OCI-LY7 (cell line): ENCODE measurements around the gene COG2. TPM values are rescaled to one million over a fixed set of nuclear protein-coding genes. Genes with fewer than 3 reads are reported as not detected.

Experiments
- BruUV-seq: library from RNA; stranded (reverse); fragments of 400-500 nt; replicated peaks from 2 replicates; lab custom pipeline; 2021; lab: Mats Ljungman, UMichigan
- CTCF ChIA-PET: fragments of 300-600 bp; sonication (Branson Sonifier 250); formaldehyde crosslinking; loops from one replicate; lab custom pipeline; 2022; ENCODE audit warnings: antibody characterized with exemption; ENCODE audit not compliant: unreplicated experiment; lab: Charles Lee
- POLR2A ChIA-PET: fragments of 300-600 bp; sonication (Branson Sonifier 250); formaldehyde crosslinking; loops from one replicate; lab custom pipeline; 2022; ENCODE audit warnings: antibody characterized with exemption; lab: Charles Lee
- DNase-seq: peaks from one replicate; pipeline ENCODE4 v3.0.0-alpha.2; 2015; ENCODE audit warnings: low spot score
- H2AFZ ChIP-seq: fragments of 200-600 bp; sonication (generic), shearing (Covaris generic); 2 replicates; pipeline ENCODE4 v1.6.1; 2014; ENCODE audit warnings: mild to moderate bottlenecking, antibody characterized with exemption, low read length, moderate library complexity
- H3K27ac ChIP-seq: fragments of 200-600 bp; sonication (generic); 2 replicates; pipeline ENCODE4 v1.5.1; 2014; ENCODE audit warnings: mixed run types, low read depth, mild to moderate bottlenecking, moderate library complexity, low read length, inconsistent platforms; ENCODE audit not compliant: poor library complexity, severe bottlenecking
- H3K36me3 ChIP-seq: fragments of 200-600 bp; sonication (generic); 2 replicates; pipeline ENCODE4 v1.6.1; 2014; ENCODE audit warnings: mild to moderate bottlenecking, antibody characterized with exemption, low read length, moderate library complexity, mixed read lengths; ENCODE audit not compliant: insufficient read depth
- H3K4me1 ChIP-seq: fragments of 200-600 bp; sonication (generic); 2 replicates; pipeline ENCODE4 v1.5.1; 2014; ENCODE audit warnings: mild to moderate bottlenecking, low read length; ENCODE audit not compliant: insufficient read depth, poor library complexity, severe bottlenecking
- H3K4me2 ChIP-seq: fragments of 200-600 bp; sonication (generic); 2 replicates; pipeline ENCODE4 v1.6.1; 2014; ENCODE audit warnings: mild to moderate bottlenecking, low read length
- H3K4me3 ChIP-seq: fragments of 200-600 bp; sonication (generic); 2 replicates; pipeline ENCODE4 v1.5.1; 2014; ENCODE audit warnings: mild to moderate bottlenecking, low read depth, low read length; ENCODE audit not compliant: poor library complexity, severe bottlenecking
- H3K79me2 ChIP-seq: fragments of 200-600 bp; sonication (generic); 2 replicates; pipeline ENCODE4 v1.6.1; 2016; ENCODE audit warnings: low read depth, mild to moderate bottlenecking, low read length, moderate library complexity, mixed read lengths; ENCODE audit not compliant: insufficient read depth
- H3K9me2 ChIP-seq: fragments of 200-600 bp; sonication (generic); 2 replicates; pipeline ENCODE4 v1.6.1; 2016; ENCODE audit warnings: mild to moderate bottlenecking, low read length, mixed read lengths; ENCODE audit not compliant: insufficient read depth
- H3K9me3 ChIP-seq: fragments of 200-600 bp; sonication (generic); 2 replicates; pipeline ENCODE4 v1.6.1; 2014; ENCODE audit warnings: mild to moderate bottlenecking, mixed run types, low read length, mixed read lengths
- H4K20me1 ChIP-seq: fragments of 200-600 bp; sonication (generic); 2 replicates; pipeline ENCODE4 v1.6.1; 2014; ENCODE audit warnings: mild to moderate bottlenecking, antibody characterized with exemption, low read length, moderate library complexity, mixed read lengths; ENCODE audit not compliant: insufficient read depth
- EZH2phosphoT487 ChIP-seq: fragments of 200-600 bp; sonication (generic); IDR thresholded peaks from 2 replicates; pipeline ENCODE4 v1.6.1; 2018; ENCODE audit warnings: low read depth, borderline replicate concordance, mild to moderate bottlenecking, mixed run types, antibody characterized with exemption, low read length, moderate library complexity, mixed read lengths
- intact Hi-C: fragments of 100-400 bp; cut with micrococcal nuclease; formaldehyde crosslinking; loops from one replicate; pipeline ENCODE4 v1.10.0; 2022; ENCODE audit not compliant: unreplicated experiment
- total RNA-seq, 2 experiments: library from RNA; depleted of rRNA in 1 of 2; stranded (reverse); fragments of >200 nt in 1 of 2; shearing (Covaris generic) in 1 of 2; gene quantifications; 2 replicates each; pipeline ENCODE4 v1.2.3, GENCODE V29; 2014 to 2022
- TF ChIP-seq, protein P1 (sequence below): fragments of 200-600 bp; sonication (generic); conservative IDR thresholded peaks from 2 replicates; pipeline ENCODE4 v1.5.1; 2014; ENCODE audit warnings: mild to moderate bottlenecking, antibody characterized with exemption, low read length, moderate library complexity, mixed read lengths

The COG2 gene
- total RNA-seq, 2 experiments from 2014 or later, result 30.5 to 35.3 TPM

DNA sequence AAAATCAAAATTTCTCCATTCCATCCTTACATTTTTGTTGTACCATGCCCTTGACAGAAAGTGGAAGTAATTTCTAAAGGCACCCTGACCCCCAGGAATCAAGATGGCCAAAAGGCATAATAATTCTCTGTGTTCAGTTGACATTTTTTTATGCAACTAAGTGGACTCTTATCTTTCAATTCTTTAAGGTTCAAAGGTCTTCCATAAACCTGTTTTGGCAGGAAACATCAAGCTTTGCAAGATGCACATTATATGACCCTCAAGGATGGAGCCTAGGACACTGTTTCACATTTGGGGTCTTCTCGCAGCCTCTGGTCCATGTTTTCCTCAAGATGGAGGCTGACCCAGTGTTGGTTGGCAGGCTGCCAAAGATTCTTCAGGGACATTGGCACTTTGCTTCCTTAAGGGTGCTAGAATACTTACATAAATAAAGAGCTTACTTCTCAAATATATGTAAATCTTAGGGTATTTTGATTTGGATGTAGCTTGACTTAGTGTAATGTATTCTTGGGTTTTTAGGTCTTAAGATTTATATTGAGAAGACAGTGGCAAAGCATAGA, 48.0 kb upstream of the COG2 start:
- Histone ChIP-seq H3K4me3 (no peak overlapping the region), H3K9me3 (no peaks in the 10 kb centered on the region), H3K4me1 (no peaks in the 10 kb centered on the region), H3K36me3 (no peaks in the 10 kb centered on the region), H3K27ac (no peak overlapping the region), H2AFZ (no peak overlapping the region), H4K20me1 (no peaks in the 10 kb centered on the region), H3K79me2 (no peaks in the 10 kb centered on the region), H3K9me2 (no peaks in the 10 kb centered on the region), H3K4me2 (no peak overlapping the region)
- TF ChIP-seq EZH2phosphoT487, result no peak
- TF ChIP-seq, protein P1, sequence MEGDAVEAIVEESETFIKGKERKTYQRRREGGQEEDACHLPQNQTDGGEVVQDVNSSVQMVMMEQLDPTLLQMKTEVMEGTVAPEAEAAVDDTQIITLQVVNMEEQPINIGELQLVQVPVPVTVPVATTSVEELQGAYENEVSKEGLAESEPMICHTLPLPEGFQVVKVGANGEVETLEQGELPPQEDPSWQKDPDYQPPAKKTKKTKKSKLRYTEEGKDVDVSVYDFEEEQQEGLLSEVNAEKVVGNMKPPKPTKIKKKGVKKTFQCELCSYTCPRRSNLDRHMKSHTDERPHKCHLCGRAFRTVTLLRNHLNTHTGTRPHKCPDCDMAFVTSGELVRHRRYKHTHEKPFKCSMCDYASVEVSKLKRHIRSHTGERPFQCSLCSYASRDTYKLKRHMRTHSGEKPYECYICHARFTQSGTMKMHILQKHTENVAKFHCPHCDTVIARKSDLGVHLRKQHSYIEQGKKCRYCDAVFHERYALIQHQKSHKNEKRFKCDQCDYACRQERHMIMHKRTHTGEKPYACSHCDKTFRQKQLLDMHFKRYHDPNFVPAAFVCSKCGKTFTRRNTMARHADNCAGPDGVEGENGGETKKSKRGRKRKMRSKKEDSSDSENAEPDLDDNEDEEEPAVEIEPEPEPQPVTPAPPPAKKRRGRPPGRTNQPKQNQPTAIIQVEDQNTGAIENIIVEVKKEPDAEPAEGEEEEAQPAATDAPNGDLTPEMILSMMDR, result no peak
- BruUV-seq, result no TSS peak
- CTCF ChIA-PET, result no interaction called here
- POLR2A ChIA-PET, result interaction anchor here (0.6 kb wide), 1 partner anchor 90 kb away, joined by 3 read pairs; no protein-coding TSS in a partner anchor
- intact Hi-C loops, result no loop called here
- no peak for DNase-seq

DNA sequence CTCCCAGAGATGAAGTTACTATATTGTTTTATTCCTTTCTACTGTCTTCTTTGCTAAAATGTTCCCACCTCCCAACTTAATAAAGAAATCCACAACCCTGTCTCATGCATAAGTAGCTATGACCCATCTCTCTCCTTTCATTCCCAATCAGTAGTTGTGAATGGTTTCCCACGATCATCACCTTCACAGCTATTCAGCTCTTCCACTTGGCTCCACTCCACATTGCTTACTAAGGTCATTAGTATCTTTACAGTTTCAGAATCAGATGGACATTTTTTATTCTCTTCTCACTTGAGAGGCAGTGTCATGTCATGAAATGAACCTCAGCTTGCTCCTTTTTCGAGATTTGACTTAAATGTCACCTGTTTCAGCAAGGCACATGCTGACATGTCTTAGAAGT, 47.1 kb upstream of the COG2 start:
- DNase-seq, result no peak
- H3K4me2 ChIP-seq, result no peak overlapping the region
- no peak overlapping the region for H3K27ac ChIP-seq
- no peaks in the 10 kb centered on the region for H3K9me3 ChIP-seq
- H3K4me1 ChIP-seq, result no peaks in the 10 kb centered on the region
- H2AFZ ChIP-seq, result no peak overlapping the region
- intact Hi-C loops, result no loop called here
- H3K4me3 ChIP-seq, result no peak overlapping the region
- no TSS peak for BruUV-seq
- TF ChIP-seq, protein P1, result no peak
- no peak for TF ChIP-seq EZH2phosphoT487
- no peaks in the 10 kb centered on the region for H4K20me1 ChIP-seq
- ChIA-PET CTCF (no interaction called here), POLR2A (interaction anchor here (0.8 to 1.1 kb wide), 2 partner anchors 9 to 497 kb away, joined by 3 read pairs; no protein-coding TSS in a partner anchor)
- H3K9me2 ChIP-seq, result no peaks in the 10 kb centered on the region
- no peaks in the 10 kb centered on the region for H3K79me2 ChIP-seq
- no peaks in the 10 kb centered on the region for H3K36me3 ChIP-seq

DNA sequence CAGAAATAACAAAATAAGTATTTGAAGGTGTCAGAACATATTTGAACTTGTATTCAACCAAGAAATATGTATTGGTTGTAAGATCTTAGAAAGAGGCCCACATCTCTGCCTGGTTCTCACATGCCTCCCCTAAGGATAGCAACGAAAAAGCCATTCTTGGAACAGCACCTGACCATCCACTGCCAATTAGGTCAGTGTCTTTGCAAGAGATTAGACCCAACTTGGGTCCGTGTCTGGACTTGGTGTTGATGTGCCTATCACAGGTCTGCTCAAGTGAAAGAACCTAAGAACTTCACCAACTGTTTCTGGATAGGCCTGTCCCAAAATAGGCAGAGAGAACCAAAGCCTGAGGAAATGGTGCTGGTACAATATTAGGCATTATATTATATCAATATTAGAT, 46.0 kb upstream of the COG2 start:
- ChIA-PET CTCF (no interaction called here), POLR2A (interaction anchor here (0.7 kb wide), 1 partner anchor 508 kb away, joined by 3 read pairs; no protein-coding TSS in a partner anchor)
- Histone ChIP-seq H3K4me1 (no peaks in the 10 kb centered on the region), H3K4me3 (no peak overlapping the region), H3K79me2 (no peaks in the 10 kb centered on the region), H3K4me2 (no peak overlapping the region), H3K9me3 (no peaks in the 10 kb centered on the region), H3K27ac (no peak overlapping the region), H3K36me3 (no peaks in the 10 kb centered on the region), H4K20me1 (no peaks in the 10 kb centered on the region), H3K9me2 (no peaks in the 10 kb centered on the region), H2AFZ (no peak overlapping the region)
- DNase-seq, result no peak
- intact Hi-C loops, result no loop called here
- TF ChIP-seq, protein P1, result no peak
- no TSS peak for BruUV-seq
